ENCODE measurements around the gene DIPK2A. TPM values are rescaled to one million over a fixed set of nuclear protein-coding genes. Genes with fewer than 3 reads are reported as not detected.

The DIPK2A gene
- total RNA-seq, 2 experiments from 2014 or later: 23.4 to 23.8 TPM

GRCh38 chr3:144015133-144015532 lies 43.5 kb downstream of the DIPK2A start:
- Mint-ChIP-seq H3K4me3 (no peak overlapping the region), H3K27me3 (ENCODE audit: low read depth) (peaks cover 5% of the 10 kb centered on the region), H3K27ac (no peak overlapping the region), H3K4me1 (ENCODE audit: low read depth) (no peaks in the 10 kb centered on the region), H3K9me3 (ENCODE audit: insufficient read depth) (no peaks in the 10 kb centered on the region), H3K36me3 (ENCODE audit: low read depth) (no peaks in the 10 kb centered on the region)
- ChIA-PET CTCF (no interaction called here), POLR2A (no interaction called here)
- DNase-seq (no peak), ATAC-seq (no peak)

- Mint-ChIP-seq H3K9me3 (ENCODE audit: insufficient read depth) (no peaks in the 10 kb centered on the region), H3K27ac (no peak overlapping the region), H3K27me3 (ENCODE audit: low read depth) (no peaks in the 10 kb centered on the region), H3K36me3 (ENCODE audit: low read depth) (no peaks in the 10 kb centered on the region), H3K4me3 (no peak overlapping the region), H3K4me1 (ENCODE audit: low read depth) (no peaks in the 10 kb centered on the region)
- POLR2A ChIA-PET: no interaction called here
- no peak for ATAC-seq
- DNase-seq: no peak
- CTCF ChIA-PET: no interaction called here
Observed at GRCh38 chr3:144018776-144019175, 47.2 kb downstream of the DIPK2A start.

Other genes starting within 250 kb of the DIPK2A start
- 1 to 10 TPM; 6.6 to 7.4 TPM for gene SLC9A9, start 123.4 kb upstream of the DIPK2A start, total RNA-seq